Retinal pigment epithelial cell (primary cell): ENCODE data around the gene CYB5R2.

Experiments used
- DNase-seq: peaks from one replicate; pipeline ENCODE4 v3.0.0-alpha.2; 2010; ENCODE audit warnings: low read depth
- H3K4me3 ChIP-seq: 2 replicates; pipeline ENCODE4 v1.5.1; 2011; ENCODE audit warnings: mild to moderate bottlenecking, low read length, control low read depth, moderate library complexity
- TF ChIP-seq, protein P1 (sequence below): conservative IDR thresholded peaks from 2 replicates; pipeline ENCODE4 v1.5.1; 2011; ENCODE audit warnings: low read depth, low read length, control low read depth, inconsistent platforms

CYB5R2 gene

DNA sequence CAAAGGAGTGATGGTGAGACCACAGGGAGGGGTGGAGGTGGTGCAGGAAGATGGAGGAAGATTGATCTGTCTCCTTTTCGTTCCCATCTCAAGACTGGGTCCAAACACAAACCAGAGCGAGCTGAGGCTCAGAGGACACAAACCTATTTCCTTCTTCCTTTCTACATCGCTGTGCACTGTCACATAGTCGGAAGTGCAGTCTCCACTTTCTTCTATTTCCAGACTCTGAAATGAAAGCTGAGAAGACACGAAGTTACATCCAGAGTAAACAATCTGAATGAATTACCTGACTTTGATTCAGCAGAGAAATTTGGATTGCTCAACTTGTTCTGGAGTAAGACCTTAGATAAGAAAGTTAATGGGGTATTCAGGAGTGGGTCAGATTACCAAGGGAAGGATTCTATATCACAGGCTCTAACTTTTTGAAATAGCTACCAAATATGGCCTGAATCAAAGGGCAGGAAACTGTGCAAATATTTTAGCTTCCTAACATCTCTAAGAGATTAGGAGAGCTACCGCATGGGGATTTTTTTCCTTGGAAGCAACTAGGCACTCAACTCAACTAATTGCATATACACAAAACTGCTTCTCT, 18.6 kb upstream of the CYB5R2 start:
- TF ChIP-seq, protein P1, sequence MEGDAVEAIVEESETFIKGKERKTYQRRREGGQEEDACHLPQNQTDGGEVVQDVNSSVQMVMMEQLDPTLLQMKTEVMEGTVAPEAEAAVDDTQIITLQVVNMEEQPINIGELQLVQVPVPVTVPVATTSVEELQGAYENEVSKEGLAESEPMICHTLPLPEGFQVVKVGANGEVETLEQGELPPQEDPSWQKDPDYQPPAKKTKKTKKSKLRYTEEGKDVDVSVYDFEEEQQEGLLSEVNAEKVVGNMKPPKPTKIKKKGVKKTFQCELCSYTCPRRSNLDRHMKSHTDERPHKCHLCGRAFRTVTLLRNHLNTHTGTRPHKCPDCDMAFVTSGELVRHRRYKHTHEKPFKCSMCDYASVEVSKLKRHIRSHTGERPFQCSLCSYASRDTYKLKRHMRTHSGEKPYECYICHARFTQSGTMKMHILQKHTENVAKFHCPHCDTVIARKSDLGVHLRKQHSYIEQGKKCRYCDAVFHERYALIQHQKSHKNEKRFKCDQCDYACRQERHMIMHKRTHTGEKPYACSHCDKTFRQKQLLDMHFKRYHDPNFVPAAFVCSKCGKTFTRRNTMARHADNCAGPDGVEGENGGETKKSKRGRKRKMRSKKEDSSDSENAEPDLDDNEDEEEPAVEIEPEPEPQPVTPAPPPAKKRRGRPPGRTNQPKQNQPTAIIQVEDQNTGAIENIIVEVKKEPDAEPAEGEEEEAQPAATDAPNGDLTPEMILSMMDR: no peak
- no peak for DNase-seq
- no peak overlapping the region for H3K4me3 ChIP-seq

DNA sequence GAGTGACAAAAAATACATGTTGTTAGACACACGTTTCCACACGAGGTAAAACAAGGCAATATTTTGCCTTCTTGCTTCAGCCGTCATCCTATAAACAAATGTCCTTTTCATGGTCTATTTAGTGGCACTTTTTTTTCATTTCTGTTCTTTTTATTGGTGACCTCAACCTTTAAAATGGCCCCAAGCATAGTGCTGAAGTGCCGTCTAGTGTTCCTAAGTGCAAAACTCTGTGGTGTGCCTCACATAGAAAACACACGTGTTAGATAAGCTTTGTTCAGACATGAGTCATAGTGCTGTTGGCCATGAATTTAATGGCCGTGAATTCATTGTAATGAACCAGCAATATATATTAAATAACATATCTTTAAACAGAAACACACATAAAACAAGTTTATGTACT, 17.3 kb upstream of the CYB5R2 start:
- TF ChIP-seq, protein P1: no peak
- no peak overlapping the region for H3K4me3 ChIP-seq
- no peak for DNase-seq

DNA sequence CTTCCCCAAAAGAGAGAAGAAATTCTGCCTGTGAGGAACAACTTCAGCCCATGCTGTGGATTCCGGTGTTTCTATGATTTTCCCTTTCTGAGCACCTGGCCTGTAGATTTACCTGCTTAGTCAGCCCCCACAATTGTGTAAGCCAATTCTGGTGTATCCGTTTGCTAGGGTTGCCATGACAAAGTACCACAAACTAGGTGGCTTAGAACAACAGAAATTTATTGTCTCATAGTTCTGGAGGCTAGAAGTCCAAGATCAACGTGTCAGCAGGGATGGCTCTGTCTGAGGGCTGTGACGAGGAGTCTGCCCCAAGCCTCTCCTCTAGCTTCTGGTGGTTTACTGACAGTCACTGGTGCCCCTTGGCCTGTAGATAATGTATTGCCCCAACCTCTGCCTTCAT, 15.9 kb upstream of the CYB5R2 start:
- no peak overlapping the region for H3K4me3 ChIP-seq
- TF ChIP-seq, protein P1: no peak
- DNase-seq: no peak

DNA sequence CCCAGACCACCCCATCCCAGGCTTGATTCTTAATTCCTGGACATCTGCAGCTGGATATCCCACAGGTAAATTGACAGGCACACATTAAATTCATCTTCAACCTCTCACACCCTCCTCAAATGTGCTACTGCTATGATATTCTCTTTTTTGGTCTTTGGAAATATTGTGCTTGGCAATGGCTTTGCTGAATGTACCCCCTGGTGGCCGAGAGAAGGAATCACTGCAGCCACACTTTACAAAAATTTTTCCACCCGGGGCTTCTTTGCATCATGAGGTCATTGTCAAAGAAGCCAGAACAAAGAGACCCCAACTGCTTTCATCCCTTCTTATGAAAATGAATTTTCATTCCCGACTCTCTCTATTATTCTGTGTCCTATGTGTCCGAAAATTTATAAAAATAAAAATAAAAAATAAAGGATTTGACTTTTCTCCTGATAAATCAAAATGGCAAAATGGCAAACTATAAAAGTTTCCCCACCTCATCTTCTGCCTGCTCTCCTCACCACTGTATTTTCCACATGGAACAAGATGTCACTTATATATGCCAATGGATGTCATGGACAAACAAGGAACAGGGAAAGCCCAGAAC, 15.0 kb upstream of the CYB5R2 start:
- H3K4me3 ChIP-seq: no peak overlapping the region
- TF ChIP-seq, protein P1: peak; percentile 92
- no peak for DNase-seq

DNA sequence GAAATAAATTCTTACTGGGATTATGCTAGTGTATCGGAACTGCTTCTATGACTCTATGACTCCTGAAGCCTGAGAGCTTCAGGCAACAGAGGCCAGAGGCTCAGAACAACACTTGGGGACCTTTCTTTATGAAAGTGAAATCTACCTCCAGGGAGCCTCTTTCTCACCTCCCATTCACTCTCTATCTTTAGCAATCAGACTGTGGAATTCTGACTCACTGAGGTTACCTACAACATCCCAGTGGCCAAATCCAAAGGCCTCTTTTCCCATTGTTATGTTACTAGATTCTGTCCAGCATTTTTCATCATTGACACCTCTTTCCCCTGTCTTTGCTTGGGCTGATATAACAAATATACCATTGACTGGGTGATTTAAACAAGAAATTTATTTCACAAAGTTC, 14.1 kb upstream of the CYB5R2 start:
- TF ChIP-seq, protein P1: no peak
- DNase-seq: no peak
- no peak overlapping the region for H3K4me3 ChIP-seq

DNA sequence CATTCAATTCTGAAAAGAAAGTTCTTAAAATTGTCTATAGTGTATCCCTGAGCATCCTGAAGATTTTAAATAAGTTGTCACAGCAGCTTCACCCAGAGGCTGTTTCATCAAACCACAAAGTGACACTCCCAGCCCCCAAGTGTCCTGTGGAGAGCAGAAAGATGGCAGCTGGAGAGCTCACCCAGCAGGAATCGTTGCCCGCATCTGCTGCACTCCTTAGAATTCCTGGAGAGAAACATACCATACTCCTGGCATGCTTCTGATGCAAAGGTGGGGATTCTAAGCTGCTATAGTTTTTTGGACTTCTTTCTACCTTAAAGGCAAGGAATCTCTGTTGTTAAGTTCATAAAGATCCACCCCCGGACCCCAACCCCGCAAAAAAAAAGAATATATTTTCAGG, 13.5 kb upstream of the CYB5R2 start:
- H3K4me3 ChIP-seq: no peak overlapping the region
- TF ChIP-seq, protein P1: no peak
- no peak for DNase-seq

DNA sequence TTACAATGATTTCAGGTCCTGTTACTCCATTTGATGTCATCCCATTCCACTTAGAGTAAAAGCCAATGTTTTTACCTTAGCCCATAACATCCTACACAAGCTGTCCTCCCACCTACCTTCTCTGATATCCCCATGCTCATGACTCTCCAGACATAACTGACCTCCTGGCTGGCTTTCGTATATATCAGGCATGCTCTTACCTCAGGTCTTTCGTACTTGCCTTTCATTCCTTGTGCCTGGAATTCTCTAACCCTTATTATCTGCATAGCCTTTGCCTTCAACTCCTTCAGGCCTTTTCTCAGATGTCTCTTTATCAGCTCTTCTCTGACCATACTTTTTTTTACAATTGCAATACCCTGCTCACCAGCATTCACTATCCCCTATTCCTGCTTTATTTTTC, 10.3 kb upstream of the CYB5R2 start:
- no peak for DNase-seq
- TF ChIP-seq, protein P1: no peak
- no peak overlapping the region for H3K4me3 ChIP-seq
